Measurements from ENCODE around the gene TBC1D22A.
A peak's percentile ranks its signal among the peaks of the same experiment; 100 is the strongest.

The TBC1D22A gene

GRCh38 chr22:46791201-46791731 lies 28.8 kb downstream of the TBC1D22A start:
- peak; percentile 69 for DNase-seq
- TF ChIP-seq EZH2phosphoT487 (IDR thresholded peaks at IDR 0.05; ENCODE audit: low read length) = no peak
- no peak for TF ChIP-seq EZH2 (optimal IDR thresholded peaks at IDR 0.05; ENCODE audit: low read depth, low read length)
- TF ChIP-seq, protein P1, sequence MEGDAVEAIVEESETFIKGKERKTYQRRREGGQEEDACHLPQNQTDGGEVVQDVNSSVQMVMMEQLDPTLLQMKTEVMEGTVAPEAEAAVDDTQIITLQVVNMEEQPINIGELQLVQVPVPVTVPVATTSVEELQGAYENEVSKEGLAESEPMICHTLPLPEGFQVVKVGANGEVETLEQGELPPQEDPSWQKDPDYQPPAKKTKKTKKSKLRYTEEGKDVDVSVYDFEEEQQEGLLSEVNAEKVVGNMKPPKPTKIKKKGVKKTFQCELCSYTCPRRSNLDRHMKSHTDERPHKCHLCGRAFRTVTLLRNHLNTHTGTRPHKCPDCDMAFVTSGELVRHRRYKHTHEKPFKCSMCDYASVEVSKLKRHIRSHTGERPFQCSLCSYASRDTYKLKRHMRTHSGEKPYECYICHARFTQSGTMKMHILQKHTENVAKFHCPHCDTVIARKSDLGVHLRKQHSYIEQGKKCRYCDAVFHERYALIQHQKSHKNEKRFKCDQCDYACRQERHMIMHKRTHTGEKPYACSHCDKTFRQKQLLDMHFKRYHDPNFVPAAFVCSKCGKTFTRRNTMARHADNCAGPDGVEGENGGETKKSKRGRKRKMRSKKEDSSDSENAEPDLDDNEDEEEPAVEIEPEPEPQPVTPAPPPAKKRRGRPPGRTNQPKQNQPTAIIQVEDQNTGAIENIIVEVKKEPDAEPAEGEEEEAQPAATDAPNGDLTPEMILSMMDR (IDR thresholded peaks at IDR 0.05; ENCODE audit: low read length) = no peak
- no peak overlapping the region for H3K4me3 ChIP-seq (ENCODE audit: low read length)
- peak overlapping the region; percentile 41; the same call in 1 of the 2 replicates for H3K4me2 ChIP-seq (ENCODE audit: low read depth, low read length)
- peaks cover 32% of the 10 kb centered on the region for H3K4me1 ChIP-seq (ENCODE audit: low read length)
- H3K79me2 ChIP-seq (ENCODE audit: low read length) = peaks cover 57% of the 10 kb centered on the region
- 0 out of 2 replicates have a peak, but pooled peaks cover 3% of the 10 kb centered on the region for H4K20me1 ChIP-seq (ENCODE audit: insufficient read depth, low read length)
- peaks cover 32% of the 10 kb centered on the region for H3F3A ChIP-seq (ENCODE audit: insufficient read depth, low read length)
- H3K9me2 ChIP-seq (replicated peaks; ENCODE audit: insufficient read depth, low read length) = no peaks in the 10 kb centered on the region
- H3K27ac ChIP-seq (ENCODE audit: low read length) = peak overlapping the region; percentile 86
- no peaks in the 10 kb centered on the region for H3K9me3 ChIP-seq (replicated peaks; ENCODE audit: insufficient read depth, low read length)
- no peaks in the 10 kb centered on the region for H3K27me3 ChIP-seq (replicated peaks; ENCODE audit: insufficient read depth, low read length)
- peak overlapping the region; percentile 12; the same call in 1 of the 2 replicates for H2AFZ ChIP-seq (ENCODE audit: low read length)
- no peaks in the 10 kb centered on the region for H3K36me3 ChIP-seq (replicated peaks; ENCODE audit: insufficient read depth, low read length)
- peak overlapping the region; percentile 32; the same call in 1 of the 2 replicates for H3K9ac ChIP-seq (ENCODE audit: low read length)

DNA sequence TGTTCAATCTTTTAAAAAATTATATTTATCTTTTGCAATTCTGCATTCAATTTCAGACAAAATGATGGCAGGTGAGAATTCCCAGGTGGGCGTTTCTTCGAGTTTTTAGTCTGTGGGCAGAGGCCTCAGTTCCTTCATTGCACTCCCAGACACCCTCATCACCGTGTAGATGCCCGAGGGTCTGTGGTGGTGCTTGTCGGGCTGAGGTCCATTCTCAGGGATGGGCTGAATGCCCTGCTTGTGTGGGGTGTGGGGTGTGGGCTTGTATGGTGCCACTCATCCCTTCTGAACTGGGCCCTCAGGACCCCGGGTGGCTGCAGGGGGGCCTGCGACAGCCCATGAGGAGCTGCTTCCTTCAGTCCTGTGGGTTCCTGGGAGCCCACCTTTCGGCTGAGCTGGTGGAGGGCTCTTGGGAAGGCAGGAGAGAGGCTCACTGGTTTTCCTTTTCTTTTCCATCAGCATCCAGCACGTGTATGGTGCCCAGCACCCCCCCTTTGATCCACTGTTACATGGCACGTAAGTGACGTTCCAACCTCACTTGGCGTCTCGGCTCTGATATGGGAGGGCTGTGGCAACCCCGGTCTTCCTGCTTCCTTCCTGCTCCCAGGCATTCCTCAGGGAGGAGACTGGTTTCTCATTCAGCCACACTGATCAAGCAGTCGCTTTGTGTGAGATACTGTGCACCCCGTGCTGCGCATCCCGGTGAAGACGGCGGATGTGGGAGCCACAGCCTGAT lies 29.8 kb downstream of the TBC1D22A start:
- H3K27me3 ChIP-seq (replicated peaks; ENCODE audit: insufficient read depth, low read length) = no peaks in the 10 kb centered on the region
- no peak overlapping the region for H3K9ac ChIP-seq (ENCODE audit: low read length)
- DNase-seq = no peak
- no peak overlapping the region for H3K4me3 ChIP-seq (ENCODE audit: low read length)
- H3K27ac ChIP-seq (ENCODE audit: low read length) = peak overlapping the region; percentile 86; the same call in 1 of the 2 replicates
- no peak overlapping the region for H2AFZ ChIP-seq (ENCODE audit: low read length)
- H3F3A ChIP-seq (ENCODE audit: insufficient read depth, low read length) = peaks cover 29% of the 10 kb centered on the region
- no peak for TF ChIP-seq EZH2phosphoT487 (IDR thresholded peaks at IDR 0.05; ENCODE audit: low read length)
- TF ChIP-seq EZH2 (optimal IDR thresholded peaks at IDR 0.05; ENCODE audit: low read depth, low read length) = no peak
- TF ChIP-seq, protein P1 (IDR thresholded peaks at IDR 0.05; ENCODE audit: low read length) = no peak
- H3K4me1 ChIP-seq (ENCODE audit: low read length) = peaks cover 32% of the 10 kb centered on the region
- no peaks in the 10 kb centered on the region for H3K36me3 ChIP-seq (replicated peaks; ENCODE audit: insufficient read depth, low read length)
- H3K79me2 ChIP-seq (ENCODE audit: low read length) = peaks cover 48% of the 10 kb centered on the region
- no peaks in the 10 kb centered on the region for H3K9me2 ChIP-seq (replicated peaks; ENCODE audit: insufficient read depth, low read length)
- H3K9me3 ChIP-seq (replicated peaks; ENCODE audit: insufficient read depth, low read length) = no peaks in the 10 kb centered on the region
- no peak overlapping the region for H3K4me2 ChIP-seq (ENCODE audit: low read depth, low read length)
- H4K20me1 ChIP-seq (ENCODE audit: insufficient read depth, low read length) = 0 out of 2 replicates have a peak, but pooled peaks cover 3% of the 10 kb centered on the region

GRCh38 chr22:46792841-46793261 lies 30.4 kb downstream of the TBC1D22A start:
- H3K4me2 ChIP-seq (ENCODE audit: low read depth, low read length) = no peak overlapping the region
- H3K9ac ChIP-seq (ENCODE audit: low read length) = no peak overlapping the region

More at GRCh38 chr22:46792841-46793261, 30.4 kb downstream of the TBC1D22A start:
- Histone ChIP-seq H3K9me2 (replicated peaks; ENCODE audit: insufficient read depth, low read length) (no peaks in the 10 kb centered on the region), H3K4me3 (ENCODE audit: low read length) (no peak overlapping the region), H3F3A (ENCODE audit: insufficient read depth, low read length) (peaks cover 29% of the 10 kb centered on the region), H3K9me3 (replicated peaks; ENCODE audit: insufficient read depth, low read length) (no peaks in the 10 kb centered on the region), H4K20me1 (ENCODE audit: insufficient read depth, low read length) (no peaks in the 10 kb centered on the region), H3K27me3 (replicated peaks; ENCODE audit: insufficient read depth, low read length) (no peaks in the 10 kb centered on the region), H3K27ac (ENCODE audit: low read length) (no peak overlapping the region), H3K36me3 (replicated peaks; ENCODE audit: insufficient read depth, low read length) (no peaks in the 10 kb centered on the region), H2AFZ (ENCODE audit: low read length) (no peak overlapping the region), H3K79me2 (ENCODE audit: low read length) (peaks cover 42% of the 10 kb centered on the region), H3K4me1 (ENCODE audit: low read length) (peaks cover 32% of the 10 kb centered on the region)
- TF ChIP-seq EZH2 (optimal IDR thresholded peaks at IDR 0.05; ENCODE audit: low read depth, low read length) (no peak), EZH2phosphoT487 (IDR thresholded peaks at IDR 0.05; ENCODE audit: low read length) (no peak)
- TF ChIP-seq, protein P1 (IDR thresholded peaks at IDR 0.05; ENCODE audit: low read length) = no peak
- no peak for DNase-seq
